ENCODE results near the gene COL4A2.
"Not testable (repeated sequence)": the region's sequence is repeated elsewhere in the genome, so short reads cannot be mapped to it uniquely, and the experiment has no call there.

The COL4A2 gene

DNA sequence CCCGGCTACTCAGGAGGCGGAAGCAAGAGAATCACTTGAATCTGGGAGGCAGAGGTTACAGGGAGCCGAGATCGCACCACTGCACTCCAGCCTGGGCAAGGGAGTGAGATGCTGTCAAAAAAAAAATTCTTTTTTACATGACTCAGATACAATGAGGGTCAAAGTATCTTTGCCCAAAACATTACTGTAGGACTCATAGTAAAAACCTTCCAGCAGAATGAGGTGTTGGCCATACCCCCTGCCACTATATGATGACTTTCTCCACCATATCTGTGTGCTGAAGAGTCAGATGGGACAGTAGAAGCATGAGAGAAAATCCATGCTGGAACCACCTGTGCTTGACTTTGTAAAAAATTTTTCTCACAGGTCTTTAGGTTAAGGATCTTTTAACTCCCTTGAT, 86.7 kb downstream of the COL4A2 start:
- H2AFZ ChIP-seq (ENCODE audit: low read length), result no peak overlapping the region
- no peaks in the 10 kb centered on the region for H3K9me2 ChIP-seq (replicated peaks; ENCODE audit: insufficient read depth, low read length)
- no peaks in the 10 kb centered on the region for H3K4me1 ChIP-seq (ENCODE audit: low read length)
- H3K4me3 ChIP-seq (ENCODE audit: low read length), result no peak overlapping the region
- no peaks in the 10 kb centered on the region for H3K27me3 ChIP-seq (replicated peaks; ENCODE audit: insufficient read depth, low read length)
- H3F3A ChIP-seq (ENCODE audit: insufficient read depth, low read length), result no peaks in the 10 kb centered on the region
- H3K9me3 ChIP-seq (replicated peaks; ENCODE audit: insufficient read depth, low read length), result no peaks in the 10 kb centered on the region
- H3K4me2 ChIP-seq (ENCODE audit: low read depth, low read length), result no peak overlapping the region
- no peak for DNase-seq
- H3K79me2 ChIP-seq (ENCODE audit: low read length), result no peaks in the 10 kb centered on the region
- no peaks in the 10 kb centered on the region for H4K20me1 ChIP-seq (ENCODE audit: insufficient read depth, low read length)
- no peak overlapping the region for H3K9ac ChIP-seq (ENCODE audit: low read length)
- H3K36me3 ChIP-seq (replicated peaks; ENCODE audit: insufficient read depth, low read length), result no peaks in the 10 kb centered on the region
- TF ChIP-seq EZH2 (optimal IDR thresholded peaks at IDR 0.05; ENCODE audit: low read depth, low read length), result no peak
- no peak for TF ChIP-seq EZH2phosphoT487 (IDR thresholded peaks at IDR 0.05; ENCODE audit: low read length)
- TF ChIP-seq, protein P1, sequence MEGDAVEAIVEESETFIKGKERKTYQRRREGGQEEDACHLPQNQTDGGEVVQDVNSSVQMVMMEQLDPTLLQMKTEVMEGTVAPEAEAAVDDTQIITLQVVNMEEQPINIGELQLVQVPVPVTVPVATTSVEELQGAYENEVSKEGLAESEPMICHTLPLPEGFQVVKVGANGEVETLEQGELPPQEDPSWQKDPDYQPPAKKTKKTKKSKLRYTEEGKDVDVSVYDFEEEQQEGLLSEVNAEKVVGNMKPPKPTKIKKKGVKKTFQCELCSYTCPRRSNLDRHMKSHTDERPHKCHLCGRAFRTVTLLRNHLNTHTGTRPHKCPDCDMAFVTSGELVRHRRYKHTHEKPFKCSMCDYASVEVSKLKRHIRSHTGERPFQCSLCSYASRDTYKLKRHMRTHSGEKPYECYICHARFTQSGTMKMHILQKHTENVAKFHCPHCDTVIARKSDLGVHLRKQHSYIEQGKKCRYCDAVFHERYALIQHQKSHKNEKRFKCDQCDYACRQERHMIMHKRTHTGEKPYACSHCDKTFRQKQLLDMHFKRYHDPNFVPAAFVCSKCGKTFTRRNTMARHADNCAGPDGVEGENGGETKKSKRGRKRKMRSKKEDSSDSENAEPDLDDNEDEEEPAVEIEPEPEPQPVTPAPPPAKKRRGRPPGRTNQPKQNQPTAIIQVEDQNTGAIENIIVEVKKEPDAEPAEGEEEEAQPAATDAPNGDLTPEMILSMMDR (IDR thresholded peaks at IDR 0.05; ENCODE audit: low read length), result no peak
- no peak overlapping the region for H3K27ac ChIP-seq (ENCODE audit: low read length)

GRCh38 chr13:110394371-110394841, 87.3 kb downstream of the COL4A2 start:
- Histone ChIP-seq H4K20me1 (ENCODE audit: insufficient read depth, low read length) (no peaks in the 10 kb centered on the region), H3K4me1 (ENCODE audit: low read length) (no peaks in the 10 kb centered on the region), H3K9me2 (replicated peaks; ENCODE audit: insufficient read depth, low read length) (no peaks in the 10 kb centered on the region), H3K27me3 (replicated peaks; ENCODE audit: insufficient read depth, low read length) (no peaks in the 10 kb centered on the region), H2AFZ (ENCODE audit: low read length) (no peak overlapping the region), H3K4me3 (ENCODE audit: low read length) (no peak overlapping the region), H3K79me2 (ENCODE audit: low read length) (no peaks in the 10 kb centered on the region), H3K9ac (ENCODE audit: low read length) (no peak overlapping the region), H3K27ac (ENCODE audit: low read length) (no peak overlapping the region), H3K9me3 (replicated peaks; ENCODE audit: insufficient read depth, low read length) (no peaks in the 10 kb centered on the region), H3K4me2 (ENCODE audit: low read depth, low read length) (no peak overlapping the region), H3F3A (ENCODE audit: insufficient read depth, low read length) (no peaks in the 10 kb centered on the region), H3K36me3 (replicated peaks; ENCODE audit: insufficient read depth, low read length) (no peaks in the 10 kb centered on the region)
- DNase-seq, result no peak
- TF ChIP-seq, protein P1 (IDR thresholded peaks at IDR 0.05; ENCODE audit: low read length), result no peak
- TF ChIP-seq EZH2phosphoT487 (IDR thresholded peaks at IDR 0.05; ENCODE audit: low read length) (no peak), EZH2 (optimal IDR thresholded peaks at IDR 0.05; ENCODE audit: low read depth, low read length) (no peak)

GRCh38 chr13:110395616-110396015, 88.5 kb downstream of the COL4A2 start:
- not testable (repeated sequence) for H3F3A ChIP-seq (ENCODE audit: insufficient read depth, low read length); H4K20me1 ChIP-seq (ENCODE audit: insufficient read depth, low read length); H3K4me2 ChIP-seq (ENCODE audit: low read depth, low read length); H3K79me2 ChIP-seq (ENCODE audit: low read length); H3K27ac ChIP-seq (ENCODE audit: low read length); H3K4me1 ChIP-seq (ENCODE audit: low read length); H3K9ac ChIP-seq (ENCODE audit: low read length); H3K27me3 ChIP-seq (replicated peaks; ENCODE audit: insufficient read depth, low read length); H3K9me2 ChIP-seq (replicated peaks; ENCODE audit: insufficient read depth, low read length); H3K9me3 ChIP-seq (replicated peaks; ENCODE audit: insufficient read depth, low read length); H2AFZ ChIP-seq (ENCODE audit: low read length); H3K4me3 ChIP-seq (ENCODE audit: low read length); DNase-seq; H3K36me3 ChIP-seq (replicated peaks; ENCODE audit: insufficient read depth, low read length)

DNA sequence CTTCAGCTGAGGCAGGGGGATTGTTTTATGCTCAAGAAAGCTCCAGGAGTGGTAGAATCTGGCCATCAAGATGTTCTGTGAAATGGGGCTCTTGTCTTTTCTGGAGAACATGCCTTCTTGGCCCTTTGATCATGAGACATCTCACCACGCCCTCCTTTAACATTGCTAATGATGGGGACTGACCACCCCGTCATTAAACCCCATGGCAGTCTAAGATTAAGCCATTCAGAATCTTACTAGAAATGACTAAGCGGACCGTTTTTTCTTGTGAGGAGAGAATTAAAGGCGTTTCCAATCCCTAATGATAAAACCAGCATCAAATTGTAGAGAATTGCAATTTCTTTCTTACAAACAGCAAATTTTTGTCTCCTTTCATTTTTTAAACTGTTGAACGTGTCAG, 89.4 kb downstream of the COL4A2 start:
- Histone ChIP-seq H3K9me3 (replicated peaks; ENCODE audit: insufficient read depth, low read length) (no peaks in the 10 kb centered on the region), H3F3A (ENCODE audit: insufficient read depth, low read length) (no peaks in the 10 kb centered on the region), H3K4me3 (ENCODE audit: low read length) (no peak overlapping the region), H3K27me3 (replicated peaks; ENCODE audit: insufficient read depth, low read length) (no peaks in the 10 kb centered on the region), H3K4me1 (ENCODE audit: low read length) (no peaks in the 10 kb centered on the region), H3K4me2 (ENCODE audit: low read depth, low read length) (no peak overlapping the region), H2AFZ (ENCODE audit: low read length) (no peak overlapping the region), H4K20me1 (ENCODE audit: insufficient read depth, low read length) (no peaks in the 10 kb centered on the region), H3K9me2 (replicated peaks; ENCODE audit: insufficient read depth, low read length) (no peaks in the 10 kb centered on the region), H3K9ac (ENCODE audit: low read length) (no peak overlapping the region), H3K27ac (ENCODE audit: low read length) (no peak overlapping the region), H3K79me2 (ENCODE audit: low read length) (no peaks in the 10 kb centered on the region), H3K36me3 (replicated peaks; ENCODE audit: insufficient read depth, low read length) (no peaks in the 10 kb centered on the region)
- TF ChIP-seq EZH2 (optimal IDR thresholded peaks at IDR 0.05; ENCODE audit: low read depth, low read length), result no peak
- TF ChIP-seq, protein P1 (IDR thresholded peaks at IDR 0.05; ENCODE audit: low read length), result no peak
- no peak for TF ChIP-seq EZH2phosphoT487 (IDR thresholded peaks at IDR 0.05; ENCODE audit: low read length)
- DNase-seq, result no peak

Measured in MM.1S (cell line).